Measurements from ENCODE around the gene SHTN1. TPM values are rescaled to one million over a fixed set of nuclear protein-coding genes. Genes with fewer than 3 reads are reported as not detected.

Gene SHTN1
- total and polyA plus RNA-seq, 7 donors: 4.1 to 12.5 (median 6.1) TPM

GRCh38 chr10:116925056-116925455, 79.9 kb downstream of the SHTN1 start:
- Histone ChIP-seq H3K9me3 (no peaks in the 10 kb centered on the region), H3K4me1 (no peaks in the 10 kb centered on the region), H3K36me3 (peaks cover 0 to 6% (median 0%) of the 10 kb centered on the region in 4 donors), H3K4me3 (no peak overlapping the region), H3K27ac (no peak overlapping the region), H3K27me3 (no peaks in the 10 kb centered on the region)
- intact Hi-C loops (cut with DNase I): no loop called here
- no peak for TF ChIP-seq POLR2AphosphoS5 (IDR thresholded peaks at IDR 0.05)
- no peak for TF ChIP-seq EP300 (IDR thresholded peaks at IDR 0.05)
- TF ChIP-seq CTCF (IDR thresholded peaks at IDR 0.05): no peak
- no peak for TF ChIP-seq POLR2A (IDR thresholded peaks at IDR 0.05)
- DNase-seq: no peak
- WGBS, 2 donors: 90 to 95% methylated on average over 3 of the region's 3 CpGs

DNA sequence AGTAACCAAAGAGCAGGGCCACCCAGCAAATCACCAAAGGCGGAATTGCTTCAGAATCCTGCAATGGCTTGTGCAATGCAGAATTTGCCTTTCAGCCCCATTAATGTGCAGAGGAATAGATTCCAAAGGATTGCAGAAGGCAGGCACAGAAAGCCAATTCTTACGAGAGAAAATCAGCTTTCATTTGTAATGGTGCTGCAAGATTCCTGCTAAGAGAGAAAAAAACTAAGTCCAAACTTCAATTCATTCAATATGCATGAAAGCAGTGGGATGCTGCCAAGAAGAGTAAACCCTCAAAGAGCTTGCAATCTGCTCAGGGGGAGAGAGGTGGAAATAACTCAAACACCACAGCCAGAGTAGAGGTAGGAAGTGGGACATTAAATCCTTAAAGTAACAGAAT, 85.3 kb downstream of the SHTN1 start:
- TF ChIP-seq CTCF (IDR thresholded peaks at IDR 0.05) (no peak), POLR2AphosphoS5 (IDR thresholded peaks at IDR 0.05) (no peak), POLR2A (IDR thresholded peaks at IDR 0.05) (no peak), EP300 (IDR thresholded peaks at IDR 0.05) (no peak)
- DNase-seq: no peak
- intact Hi-C loops (cut with DNase I): no loop called here
- Histone ChIP-seq H3K9me3 (no peaks in the 10 kb centered on the region), H3K27me3 (no peaks in the 10 kb centered on the region), H3K4me3 (no peak overlapping the region), H3K4me1 (no peaks in the 10 kb centered on the region), H3K36me3 (peaks cover 0 to 6% (median 0%) of the 10 kb centered on the region in 4 donors), H3K27ac (no peak overlapping the region)
- WGBS, 2 donors: 49% methylated on average over 2 of the region's 2 CpGs

- H3K9me3 ChIP-seq: no peaks in the 10 kb centered on the region
- no peaks in the 10 kb centered on the region for H3K27me3 ChIP-seq
- intact Hi-C loops (cut with DNase I): no loop called here
- H3K27ac ChIP-seq: no peak overlapping the region
- TF ChIP-seq EP300 (IDR thresholded peaks at IDR 0.05): no peak
- TF ChIP-seq POLR2A (IDR thresholded peaks at IDR 0.05): no peak
- TF ChIP-seq POLR2AphosphoS5 (IDR thresholded peaks at IDR 0.05): no peak
- no peak for TF ChIP-seq CTCF (IDR thresholded peaks at IDR 0.05)
- whole genome bisulfite sequencing, 2 donors: 92 to 95% methylated on average over 2 of the region's 2 CpGs
- no peak for DNase-seq
- peaks cover 0 to 6% (median 0%) of the 10 kb centered on the region in 4 donors for H3K36me3 ChIP-seq
- no peak overlapping the region for H3K4me3 ChIP-seq
- no peaks in the 10 kb centered on the region for H3K4me1 ChIP-seq
Measured at GRCh38 chr10:116919164-116919563, 85.8 kb downstream of the SHTN1 start.

DNA sequence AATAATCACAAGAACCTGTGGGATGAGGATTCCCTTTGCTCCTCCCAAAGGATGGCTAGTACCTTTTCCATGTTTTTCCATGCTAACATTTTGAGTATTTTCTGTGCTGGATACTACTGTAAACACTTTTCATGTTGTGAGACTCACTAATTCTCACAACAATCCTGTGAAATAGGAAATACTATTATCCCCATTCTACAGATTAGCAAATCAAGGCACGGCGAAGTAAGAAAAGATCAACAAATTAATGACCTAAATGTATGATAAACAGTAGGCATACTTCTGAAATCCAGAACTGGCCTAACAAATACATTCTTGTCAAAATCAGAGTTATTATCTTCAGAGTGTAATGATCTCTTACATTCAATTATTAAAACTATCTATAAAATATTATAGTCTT, 86.4 kb downstream of the SHTN1 start:
- TF ChIP-seq POLR2A (IDR thresholded peaks at IDR 0.05) (no peak), POLR2AphosphoS5 (IDR thresholded peaks at IDR 0.05) (no peak), CTCF (IDR thresholded peaks at IDR 0.05) (no peak), EP300 (IDR thresholded peaks at IDR 0.05) (no peak)
- no peaks in the 10 kb centered on the region for H3K27me3 ChIP-seq
- no peaks in the 10 kb centered on the region for H3K9me3 ChIP-seq
- WGBS, 2 donors: 97 to 98% methylated on average over 2 of the region's 2 CpGs
- DNase-seq: no peak
- intact Hi-C loops (cut with DNase I): no loop called here
- H3K36me3 ChIP-seq: peaks cover 0 to 6% (median 0%) of the 10 kb centered on the region in 4 donors
- H3K27ac ChIP-seq: no peak overlapping the region
- H3K4me3 ChIP-seq: no peak overlapping the region
- H3K4me1 ChIP-seq: no peaks in the 10 kb centered on the region

- H3K9me3 ChIP-seq: no peaks in the 10 kb centered on the region
- no peaks in the 10 kb centered on the region for H3K27me3 ChIP-seq
- 91 to 93% methylated on average over 3 of the region's 3 CpGs for WGBS, 2 donors
- TF ChIP-seq POLR2AphosphoS5 (IDR thresholded peaks at IDR 0.05) (no peak), CTCF (IDR thresholded peaks at IDR 0.05) (no peak), POLR2A (IDR thresholded peaks at IDR 0.05) (no peak), EP300 (IDR thresholded peaks at IDR 0.05) (no peak)
- H3K4me1 ChIP-seq: no peaks in the 10 kb centered on the region
- peaks cover 0 to 6% (median 0%) of the 10 kb centered on the region in 4 donors for H3K36me3 ChIP-seq
- no peak for DNase-seq
- H3K27ac ChIP-seq: no peak overlapping the region
- intact Hi-C loops (cut with DNase I): no loop called here
- H3K4me3 ChIP-seq: no peak overlapping the region
Measured at GRCh38 chr10:116917481-116917880, 87.5 kb downstream of the SHTN1 start.
